Gastroesophageal sphincter (tissue), 4 donors: ENCODE data around the gene CD9. TPM values are rescaled to one million over a fixed set of nuclear protein-coding genes. Genes with fewer than 3 reads are reported as not detected.
A peak's percentile ranks its signal among the peaks of the same experiment; 100 is the strongest.

Experiments
- ATAC-seq: fragments of 150-250 bp; one replicate; pipeline ENCODE4 v1.9.1; 2016; ENCODE audit warnings: mild to moderate bottlenecking, moderate library complexity
- H3K27ac ChIP-seq, 4 donors: fragments of 200-600 bp; sonication (generic) in 3 of 4; 1 replicate in 3 of 4; 2 replicates in 1 of 4; pipeline ENCODE4 v1.5.1; 2016 to 2019
- H3K27me3 ChIP-seq: fragments of 200-600 bp; sonication (generic); one replicate; pipeline ENCODE4 v1.5.1; 2019
- H3K36me3 ChIP-seq, 2 donors: fragments of 200-600 bp; sonication (generic); one replicate each; pipeline ENCODE4 v1.5.1; 2019; ENCODE audit warnings: control low read depth in 1 of 2
- H3K4me1 ChIP-seq, 3 donors: fragments of 200-600 bp; sonication (generic); 1 replicate in 2 of 3; 2 replicates in 1 of 3; pipeline ENCODE4 v1.5.1; 2016 to 2019; ENCODE audit warnings: control low read depth in 2 of 3
- H3K4me3 ChIP-seq, 2 donors: fragments of 200-600 bp; sonication (generic); one replicate each; pipeline ENCODE4 v1.5.1; 2019; ENCODE audit warnings: mild to moderate bottlenecking in 1 of 2, moderate library complexity in 1 of 2
- H3K9me3 ChIP-seq, 3 donors: fragments of 200-600 bp; sonication (generic); one replicate each; pipeline ENCODE4 v1.5.1; 2017 to 2019; ENCODE audit warnings: control low read depth in 2 of 3
- CTCF ChIP-seq, 4 experiments: fragments of 200-600 bp in 2 of 4; fragments of 450-650 bp in 2 of 4; sonication (generic) in 1 of 4; IDR thresholded peaks; one replicate each; pipeline ENCODE4 v1.5.1; 2017 to 2019; ENCODE audit warnings: antibody characterized with exemption in 4 of 4, mild to moderate bottlenecking in 2 of 4, moderate library complexity in 2 of 4
- EP300 ChIP-seq: sonication (generic); formaldehyde crosslinking; IDR thresholded peaks from one replicate; pipeline ENCODE4 v1.6.1; 2017; ENCODE audit warnings: antibody characterized with exemption, mild to moderate bottlenecking
- POLR2A ChIP-seq, 2 donors: fragments of 450-650 bp; IDR thresholded peaks; one replicate each; pipeline ENCODE4 v1.6.1; 2017; ENCODE audit warnings: antibody characterized with exemption in 2 of 2, mild to moderate bottlenecking in 2 of 2, moderate library complexity in 1 of 2
- POLR2AphosphoS5 ChIP-seq: sonication (generic); formaldehyde crosslinking; IDR thresholded peaks from one replicate; pipeline ENCODE4 v1.6.1; 2017; ENCODE audit warnings: antibody characterized with exemption
- WGBS, 2 donors: methylation state at CpG; one replicate each; pipeline ENCODE4 v1.1.5; 2018; ENCODE audit warnings: low coverage in 1 of 2; 5-methylcytosine and 5-hydroxymethylcytosine counted together
- total RNA-seq, 4 donors: library from RNA; depleted of rRNA; stranded (reverse); fragments of >200 nt; gene quantifications; one replicate each; pipeline ENCODE4 v1.1.0, GENCODE V29; 2016

CD9 gene
- total RNA-seq, 4 donors from 2014 or later = 379 to 558 (median 468) TPM

- Histone ChIP-seq H3K4me1 (peaks cover 0 to 70% (median 22%) of the 10 kb centered on the region in 3 donors), H3K9me3 (no peaks in the 10 kb centered on the region), H3K4me3 (no peak overlapping the region), H3K36me3 (no peaks in the 10 kb centered on the region), H3K27ac (peak overlapping the region in 3 of 4 donors; percentile 20 to 60 (median 37)), H3K27me3 (no peaks in the 10 kb centered on the region)
- no peak for TF ChIP-seq POLR2AphosphoS5
- no peak for TF ChIP-seq EP300
- no peak for TF ChIP-seq POLR2A (IDR thresholded peaks at IDR 0.05)
- TF ChIP-seq CTCF (IDR thresholded peaks at IDR 0.05) = no peak
- 67 to 83% methylated on average over 2 to 8 of the region's 12 CpGs for WGBS, 2 donors
- ATAC-seq = no peak
These were observed 74.3 kb downstream of the CD9 start for GRCh38 chr12:6274231-6275221.

GRCh38 chr12:6275928-6276887 is 76.0 kb downstream of the CD9 start:
- H3K27ac ChIP-seq = peak overlapping the region in 3 of 4 donors; percentile 9 to 96 (median 93)
- WGBS, 2 donors = 68 to 78% methylated on average over 3 to 4 of the region's 16 CpGs
- no peaks in the 10 kb centered on the region for H3K9me3 ChIP-seq
- H3K27me3 ChIP-seq = no peaks in the 10 kb centered on the region
- no peak for ATAC-seq
- H3K4me3 ChIP-seq = no peak overlapping the region
- H3K36me3 ChIP-seq = no peaks in the 10 kb centered on the region
- no peak for TF ChIP-seq EP300
- TF ChIP-seq POLR2AphosphoS5 = no peak
- no peak for TF ChIP-seq POLR2A (IDR thresholded peaks at IDR 0.05)
- no peak for TF ChIP-seq CTCF (IDR thresholded peaks at IDR 0.05)
- H3K4me1 ChIP-seq = peaks cover 3 to 72% (median 36%) of the 10 kb centered on the region in 3 donors

GRCh38 chr12:6276956-6277620 is 76.9 kb downstream of the CD9 start:
- Histone ChIP-seq H3K4me1 (peaks cover 3 to 72% (median 36%) of the 10 kb centered on the region in 3 donors), H3K4me3 (no peak overlapping the region), H3K36me3 (no peaks in the 10 kb centered on the region), H3K27ac (peak overlapping the region in 3 of 4 donors; percentile 93 to 96 (median 95)), H3K27me3 (no peaks in the 10 kb centered on the region), H3K9me3 (no peaks in the 10 kb centered on the region)
- no peak for ATAC-seq
- WGBS, 2 donors = 63 to 67% methylated on average over 3 to 6 of the region's 7 CpGs
- TF ChIP-seq POLR2AphosphoS5 (no peak), CTCF (IDR thresholded peaks at IDR 0.05) (no peak), EP300 (no peak), POLR2A (IDR thresholded peaks at IDR 0.05) (no peak)

- no peak for TF ChIP-seq EP300
- no peak for TF ChIP-seq POLR2AphosphoS5
- H3K4me1 ChIP-seq = peaks cover 3 to 63% (median 36%) of the 10 kb centered on the region in 3 donors
- H3K27ac ChIP-seq = peak overlapping the region; percentile 81 to 96 (median 94)
- H3K27me3 ChIP-seq = no peaks in the 10 kb centered on the region
- WGBS, 2 donors = 19 to 21% methylated on average over 5 to 10 of the region's 15 CpGs
- no peaks in the 10 kb centered on the region for H3K9me3 ChIP-seq
- peak overlapping the region; percentile 26 to 63 for H3K4me3 ChIP-seq
- no peak for ATAC-seq
- H3K36me3 ChIP-seq = no peaks in the 10 kb centered on the region
These were observed 77.8 kb downstream of the CD9 start for GRCh38 chr12:6277982-6278438.
